GM12878 (cell line): Measurements from ENCODE around the gene HMG20B. TPM values are rescaled to one million over a fixed set of nuclear protein-coding genes. Genes with fewer than 3 reads are reported as not detected.
A peak's percentile ranks its signal among the peaks of the same experiment; 100 is the strongest.

ENCODE experiments used
- ATAC-seq: fragments of 200-7000 bp; cut with Tn5 transposase; 3 replicates; pipeline ENCODE4 v1.9.1; 2020; ENCODE audit warnings: mild to moderate bottlenecking, moderate library complexity
- BruUV-seq: library from RNA; stranded (reverse); fragments of 400-500 nt; replicated peaks from 2 replicates; lab custom pipeline; 2021; lab: Mats Ljungman, UMichigan
- CTCF ChIA-PET: fragments of 300-600 bp; sonication (Branson Sonifier 250); formaldehyde crosslinking; extraction: SDS; loops from one replicate; lab custom pipeline; 2021; ENCODE audit warnings: inconsistent platforms; lab: Yijun Ruan, JAX
- POLR2A ChIA-PET: fragments of 350-600 bp; formaldehyde crosslinking; extraction: SDS; loops from one replicate; lab custom pipeline; 2021; ENCODE audit warnings: inconsistent platforms; lab: Charles Lee
- RAD21 ChIA-PET: fragments of 300-600 bp; sonication (Branson Sonifier 250); formaldehyde crosslinking; loops from one replicate; lab custom pipeline; 2023; ENCODE audit warnings: antibody characterized with exemption; ENCODE audit not compliant: unreplicated experiment; lab: Charles Lee
- SMC1A ChIA-PET: fragments of 300-600 bp; sonication (Branson Sonifier 250); formaldehyde crosslinking; loops from one replicate; lab custom pipeline; 2023; ENCODE audit not compliant: unreplicated experiment, uncharacterized antibody; lab: Charles Lee
- DNase-seq: peaks from one replicate; pipeline ENCODE4 v3.0.0-alpha.2; 2011; ENCODE audit warnings: low read depth, low spot score
- FAIRE-seq: peaks from 3 replicates; lab custom pipeline; 2011; peaks lifted over from hg19 to GRCh38; lab: Jason Lieb, UNC
- H2AFZ ChIP-seq: 2 replicates; pipeline ENCODE4 v1.6.0; 2011; ENCODE audit warnings: low read depth, low read length, control low read depth; ENCODE audit not compliant: control insufficient read depth
- H3K27ac ChIP-seq: 2 replicates; pipeline ENCODE4 v1.5.1; 2011; ENCODE audit warnings: control low read depth; ENCODE audit not compliant: control insufficient read depth, insufficient read depth
- H3K27me3 ChIP-seq, 2 experiments: replicated peaks in 1 of 2; 2 replicates each; pipeline versions ENCODE4 v1.6.0 to v1.6.1; 2011; ENCODE audit warnings: low read length in 1 of 2; ENCODE audit not compliant: control insufficient read depth in 2 of 2, insufficient read depth in 2 of 2
- H3K36me3 ChIP-seq, 2 experiments: 2 replicates each; pipeline ENCODE4 v1.5.1; 2011; ENCODE audit warnings: low read length in 1 of 2; ENCODE audit not compliant: control insufficient read depth in 2 of 2, insufficient read depth in 2 of 2
- H3K4me1 ChIP-seq: 2 replicates; pipeline ENCODE4 v1.6.1; 2011; ENCODE audit warnings: mild to moderate bottlenecking, low read length, moderate library complexity, mixed read lengths; ENCODE audit not compliant: control insufficient read depth, insufficient read depth
- H3K4me2 ChIP-seq: 2 replicates; pipeline ENCODE4 v1.6.0; 2011; ENCODE audit warnings: control low read depth; ENCODE audit not compliant: control insufficient read depth, insufficient read depth
- H3K4me3 ChIP-seq: fragments of 200-600 bp; sonication (generic); 2 replicates; pipeline ENCODE4 v1.5.1; 2016
- H3K79me2 ChIP-seq: 2 replicates; pipeline ENCODE4 v1.6.0; 2011; ENCODE audit warnings: low read length; ENCODE audit not compliant: control insufficient read depth, insufficient read depth
- H3K9ac ChIP-seq: 2 replicates; pipeline ENCODE4 v1.8.0; 2011; ENCODE audit warnings: low read length, control low read depth, mixed read lengths; ENCODE audit not compliant: control insufficient read depth, insufficient read depth
- H3K9me3 ChIP-seq: replicated peaks from 3 replicates; pipeline ENCODE4 v1.5.1; 2011; ENCODE audit warnings: mild to moderate bottlenecking, low read length; ENCODE audit not compliant: control insufficient read depth, insufficient read depth
- H4K20me1 ChIP-seq: 2 replicates; pipeline ENCODE4 v1.6.0; 2011; ENCODE audit not compliant: control insufficient read depth, insufficient read depth
- CBFB ChIP-seq: IDR thresholded peaks from 2 replicates; pipeline ENCODE4 v1.6.1; 2016; ENCODE audit warnings: antibody characterized with exemption, low read depth
- GATAD2B ChIP-seq: fragments of 450-650 bp; conservative IDR thresholded peaks from 2 replicates; pipeline ENCODE4 v1.6.1; 2017; ENCODE audit warnings: low read depth, mild to moderate bottlenecking, moderate library complexity
- IRF3 ChIP-seq: fragments of 450-650 bp; IDR thresholded peaks from 2 replicates; pipeline ENCODE4 v1.6.1; 2014; ENCODE audit warnings: mild to moderate bottlenecking
- MTA2 ChIP-seq: fragments of 450-650 bp; IDR thresholded peaks from 2 replicates; pipeline ENCODE4 v1.6.1; 2016; ENCODE audit warnings: low read depth, mild to moderate bottlenecking, moderate library complexity
- NBN ChIP-seq: fragments of 450-650 bp; IDR thresholded peaks from 2 replicates; pipeline ENCODE4 v1.6.1; 2016
- PBX3 ChIP-seq: IDR thresholded peaks from 2 replicates; pipeline ENCODE4 v1.6.1; 2011; ENCODE audit warnings: mild to moderate bottlenecking, low read depth, low read length, moderate library complexity; ENCODE audit not compliant: insufficient replicate concordance
- POLR2A ChIP-seq: IDR thresholded peaks from 2 replicates; pipeline ENCODE4 v1.6.1; 2011; ENCODE audit warnings: low read depth, mild to moderate bottlenecking, low read length
- RAD21 ChIP-seq: IDR thresholded peaks from 2 replicates; pipeline ENCODE4 v1.6.1; 2011; ENCODE audit warnings: mild to moderate bottlenecking, low read depth, low read length, moderate library complexity; ENCODE audit not compliant: insufficient read depth
- RB1 ChIP-seq: fragments of 450-650 bp; formaldehyde crosslinking; IDR thresholded peaks from 2 replicates; pipeline ENCODE4 v1.6.1; 2017; ENCODE audit warnings: mild to moderate bottlenecking, borderline replicate concordance
- RBBP5 ChIP-seq: fragments of 200-600 bp; sonication (generic); conservative IDR thresholded peaks from 2 replicates; pipeline ENCODE4 v1.6.1; 2016
- SP1 ChIP-seq: IDR thresholded peaks from one replicate; pipeline ENCODE4 v1.6.1; 2011; ENCODE audit warnings: low read depth, low read length
- WGBS: methylation state at CpG from one replicate; pipeline ENCODE4 v1.1.6; 2016; ENCODE audit warnings: low lambda C conversion rate; ENCODE audit not compliant: insufficient replicate concordance, insufficient coverage; ENCODE audit errors: missing lambda C conversion rate; 5-methylcytosine and 5-hydroxymethylcytosine counted together
- in situ Hi-C: fragments of 300-500 bp; cut with MboI; formaldehyde crosslinking; loops from 9 replicates; pipeline ENCODE4 v1.14.3; 2018; ENCODE audit warnings: mixed read lengths
- intact Hi-C: fragments of 100-400 bp; cut with micrococcal nuclease; formaldehyde crosslinking; loops from one replicate; pipeline ENCODE4 v1.14.2; 2022; ENCODE audit not compliant: unreplicated experiment
- polyA plus RNA-seq, 11 experiments: library from polyadenylated mRNA; depleted of rRNA in 4 of 11; unstranded in 6 of 11; stranded (reverse) in 5 of 11; fragments of >200 nt; fragmentation: Nextera tagmentation in 4 of 11; fragmentation: Illumina TruSeq in 1 of 11; extraction: Ambion mirVana in 4 of 11; extraction: Trizol in 1 of 11; gene quantifications; 1 replicate in 1 of 11; 2 replicates in 10 of 11; pipeline versions ENCODE4 v1.2.1 to v1.2.3, GENCODE V29; 2011 to 2016; ENCODE audit warnings: inconsistent platforms in 2 of 11, missing spikeins in 2 of 11, low read depth in 1 of 11
- total RNA-seq, 4 experiments: library from RNA; depleted of rRNA in 3 of 4; stranded (reverse); fragments of >200 nt in 3 of 4; fragmentation: Illumina TruSeq in 1 of 4; extraction: Trizol in 1 of 4; gene quantifications; 2 replicates each; pipeline versions ENCODE4 v1.2.1 to v1.2.3, GENCODE V29; 2013 to 2021

The HMG20B gene
- total and polyA plus RNA-seq, 10 of the 15 experiments (the other 5 are each of a cell fraction or from before 2014, with no cell fraction given): 0.37 to 92.7 (median 47.0) TPM

GRCh38 chr19:3573858-3574637, 1.3 kb downstream of the HMG20B start (continued):
- peak; percentile 90 for TF ChIP-seq PBX3
- TF ChIP-seq SP1: peak; percentile 41
- no peak for TF ChIP-seq RB1
- no peak for TF ChIP-seq IRF3

GRCh38 chr19:3575260-3575741, 2.6 kb downstream of the HMG20B start:
- Histone ChIP-seq H4K20me1 (no peaks in the 10 kb centered on the region), H3K9me3 (no peaks in the 10 kb centered on the region), H3K27ac (no peak overlapping the region), H3K79me2 (peaks cover 3% of the 10 kb centered on the region), H2AFZ (no peak overlapping the region), H3K27me3 (no peaks in the 10 kb centered on the region), H3K4me1 (peaks cover 3% of the 10 kb centered on the region), H3K4me3 (no peak overlapping the region), H3K9ac (no peak overlapping the region), H3K4me2 (no peak overlapping the region), H3K36me3 (no peaks in the 10 kb centered on the region; a peak in 2 of 4 replicates)
- ChIA-PET CTCF (interaction anchor here (0.8 to 1.0 kb wide), 2 partner anchors 10 to 270 kb away, joined by 3 to 4 read pairs; partner anchors contain the start of gene GIPC3), RAD21 (no interaction called here), SMC1A (interaction anchor here (0.7 kb wide), 1 partner anchor 92 kb away, joined by 3 read pairs; no protein-coding TSS in a partner anchor), POLR2A (interaction anchor here (0.7 kb wide), 1 partner anchor 57 kb away, joined by 8 read pairs; no protein-coding TSS in a partner anchor)
- BruUV-seq: no TSS peak
- DNase-seq (no peak), ATAC-seq (no peak), FAIRE-seq (no peak)
- intact Hi-C loops (no loop called here), in situ Hi-C loops (no loop called here)
- WGBS: 93% methylated on average over 19 of the region's 19 CpGs
- TF ChIP-seq MTA2: no peak
- no peak for TF ChIP-seq NBN
- no peak for TF ChIP-seq GATAD2B
- no peak for TF ChIP-seq CBFB
- no peak for TF ChIP-seq RBBP5
- TF ChIP-seq RAD21: peak; percentile 23; the same call in 1 of the 2 replicates
- TF ChIP-seq POLR2A: no peak
